SK-N-SH (cell line): ENCODE results near the gene MN1. TPM values are rescaled to one million over a fixed set of nuclear protein-coding genes. Genes with fewer than 3 reads are reported as not detected.

Experiments used
- CTCF ChIA-PET: fragments of 300-600, 350-600 bp; formaldehyde crosslinking; extraction: SDS; loops from one replicate; lab custom pipeline; 2021; lab: Yijun Ruan, JAX
- POLR2A ChIA-PET: fragments of 350-600 bp; sonication (Branson Sonifier 250); formaldehyde crosslinking; extraction: SDS; loops from one replicate; lab custom pipeline; 2020; ENCODE audit warnings: antibody characterized with exemption, inconsistent platforms; lab: Yijun Ruan, JAX
- DNase-seq: peaks from one replicate; pipeline ENCODE4 v3.0.0; 2012
- H2AFZ ChIP-seq: fragments of 200-600 bp; sonication (generic); 2 replicates; pipeline ENCODE4 v1.8.1; 2016; ENCODE audit warnings: antibody characterized with exemption, mild to moderate bottlenecking, low read depth
- H3F3A ChIP-seq: fragments of 200-600 bp; sonication (generic); replicated peaks from 2 replicates; pipeline ENCODE3; 2016; ENCODE audit warnings: antibody characterized with exemption, mild to moderate bottlenecking; ENCODE audit not compliant: insufficient read depth
- H3K27ac ChIP-seq, 2 experiments: fragments of 200-500 bp in 1 of 2; fragments of 200-600 bp in 1 of 2; sonication (Bioruptor generic) in 1 of 2; sonication (generic), shearing (Covaris generic) in 1 of 2; 2 replicates each; pipeline versions ENCODE4 v1.5.1 to v1.6.1; 2014 to 2016; ENCODE audit warnings: low read depth in 2 of 2, inconsistent platforms in 1 of 2, low read length in 1 of 2, mild to moderate bottlenecking in 1 of 2, mixed read lengths in 1 of 2
- H3K27me3 ChIP-seq: fragments of 200-600 bp; sonication (generic), shearing (Covaris generic); 2 replicates; pipeline ENCODE4 v1.6.1; 2016; ENCODE audit warnings: mixed run types; ENCODE audit not compliant: insufficient read depth
- H3K36me3 ChIP-seq, 2 experiments: fragments of 200-500 bp in 1 of 2; fragments of 200-600 bp in 1 of 2; sonication (Bioruptor generic) in 1 of 2; sonication (generic) in 1 of 2; replicated peaks in 1 of 2; 2 replicates each; pipeline versions ENCODE3 to v1.5.1; 2014 to 2016; ENCODE audit warnings: low read length in 1 of 2, mild to moderate bottlenecking in 1 of 2; ENCODE audit not compliant: insufficient read depth in 2 of 2, control insufficient read depth in 1 of 2
- H3K4me1 ChIP-seq, 2 experiments: fragments of 200-500 bp in 1 of 2; fragments of 200-600 bp in 1 of 2; sonication (Bioruptor generic) in 1 of 2; sonication (generic), shearing (Covaris generic) in 1 of 2; 2 replicates each; pipeline versions ENCODE4 v1.5.1 to v1.6.1; 2014 to 2016; ENCODE audit warnings: low read depth in 1 of 2, low read length in 1 of 2, mixed run types in 1 of 2; ENCODE audit not compliant: insufficient read depth in 2 of 2, control insufficient read depth in 1 of 2
- H3K4me2 ChIP-seq: fragments of 200-600 bp; sonication (generic), shearing (Covaris generic); 2 replicates; pipeline ENCODE4 v1.6.1; 2017; ENCODE audit warnings: mixed run types
- H3K4me3 ChIP-seq, 2 experiments: fragments of 200-500 bp in 1 of 2; fragments of 200-600 bp in 1 of 2; sonication (Bioruptor generic) in 1 of 2; sonication (generic), shearing (Covaris generic) in 1 of 2; 2 replicates each; pipeline versions ENCODE4 v1.5.1 to v1.8.1; 2014 to 2016; ENCODE audit warnings: low read depth in 2 of 2, inconsistent platforms in 1 of 2, low read length in 1 of 2, mild to moderate bottlenecking in 1 of 2, mixed read lengths in 1 of 2, moderate library complexity in 1 of 2
- H3K79me2 ChIP-seq: fragments of 200-600 bp; sonication (generic); 2 replicates; pipeline ENCODE4 v1.8.1; 2017; ENCODE audit warnings: mild to moderate bottlenecking; ENCODE audit not compliant: insufficient read depth
- H3K9ac ChIP-seq: fragments of 200-600 bp; sonication (generic); 2 replicates; pipeline ENCODE4 v1.6.1; 2017; ENCODE audit warnings: mixed run types
- H3K9me2 ChIP-seq: fragments of 200-600 bp; sonication (generic); 2 replicates; pipeline ENCODE4 v1.6.1; 2017; ENCODE audit warnings: mixed run types
- H3K9me3 ChIP-seq: fragments of 200-600 bp; sonication (generic); 2 replicates; pipeline ENCODE4 v1.6.1; 2017; ENCODE audit warnings: mixed run types, mild to moderate bottlenecking, moderate library complexity
- H4K20me1 ChIP-seq: fragments of 200-600 bp; sonication (generic); 2 replicates; pipeline ENCODE4 v1.6.1; 2017; ENCODE audit warnings: mild to moderate bottlenecking, mixed run types; ENCODE audit not compliant: insufficient read depth
- ELF1 ChIP-seq: IDR thresholded peaks from 2 replicates; pipeline ENCODE4 v1.4.0; 2012
- EP300 ChIP-seq, 2 experiments: IDR thresholded peaks; 2 replicates each; pipeline versions ENCODE4 v1.4.0 to v1.6.1; 2012; ENCODE audit warnings: borderline replicate concordance in 1 of 2, low read depth in 1 of 2, low read length in 1 of 2
- EZH2phosphoT487 ChIP-seq: fragments of 200-600 bp; sonication (generic); IDR thresholded peaks from 2 replicates; pipeline ENCODE4 v1.6.1; 2017; ENCODE audit warnings: low read depth, mixed run types, mild to moderate bottlenecking, antibody characterized with exemption, moderate library complexity, borderline replicate concordance
- FOSL2 ChIP-seq: IDR thresholded peaks from 2 replicates; pipeline ENCODE4 v1.4.0; 2012; ENCODE audit warnings: low read depth, mild to moderate bottlenecking, moderate library complexity, borderline replicate concordance
- FOXJ3 ChIP-seq: sonication (generic); formaldehyde crosslinking; IDR thresholded peaks from 2 replicates; pipeline ENCODE4 v1.5.1; 2020; ENCODE audit warnings: mild to moderate bottlenecking, missing genetic modification reagents
- FOXM1 ChIP-seq: IDR thresholded peaks from 2 replicates; pipeline ENCODE4 v1.4.0; 2012; ENCODE audit warnings: low read depth, mild to moderate bottlenecking
- IRF3 ChIP-seq: fragments of 150-350 bp; IDR thresholded peaks from 2 replicates; pipeline ENCODE4 v1.6.1; 2016; ENCODE audit warnings: mild to moderate bottlenecking, low read depth, low read length
- JUND ChIP-seq: IDR thresholded peaks from 2 replicates; pipeline ENCODE4 v1.4.0; 2012
- MXI1 ChIP-seq: IDR thresholded peaks from 2 replicates; pipeline ENCODE4 v1.6.1; 2012; ENCODE audit warnings: mild to moderate bottlenecking, low read depth, low read length, improper control_type of control experiment
- NRF1 ChIP-seq: IDR thresholded peaks from 2 replicates; pipeline ENCODE4 v1.6.1; 2012; ENCODE audit warnings: low read depth, mild to moderate bottlenecking, low read length
- RAD21 ChIP-seq: IDR thresholded peaks from 2 replicates; pipeline ENCODE4 v1.6.1; 2012; ENCODE audit warnings: mild to moderate bottlenecking, low read length
- RCOR1 ChIP-seq: fragments of 150-350 bp; IDR thresholded peaks from 2 replicates; pipeline ENCODE4 v1.6.1; 2017; ENCODE audit warnings: antibody characterized with exemption, low read length
- RFX5 ChIP-seq: IDR thresholded peaks from 2 replicates; pipeline ENCODE4 v1.6.1; 2012; ENCODE audit warnings: mild to moderate bottlenecking, improper control_type of control experiment, low read length
- RXRA ChIP-seq: IDR thresholded peaks from 2 replicates; pipeline ENCODE4 v1.4.0; 2012; ENCODE audit warnings: low read depth, mild to moderate bottlenecking, borderline replicate concordance
- SIN3A ChIP-seq: IDR thresholded peaks from 2 replicates; pipeline ENCODE4 v1.6.1; 2012; ENCODE audit warnings: low read depth, mild to moderate bottlenecking, low read length, moderate library complexity, borderline replicate concordance
- SMC3 ChIP-seq: IDR thresholded peaks from 2 replicates; pipeline ENCODE4 v1.6.1; 2012; ENCODE audit warnings: low read depth, low read length, improper control_type of control experiment
- TCF12 ChIP-seq: IDR thresholded peaks from 2 replicates; pipeline ENCODE4 v1.4.0; 2012
- YY1 ChIP-seq: IDR thresholded peaks from 2 replicates; pipeline ENCODE4 v1.4.0; 2012; ENCODE audit warnings: low read depth, mild to moderate bottlenecking
- WGBS: methylation state at CpG from one replicate; pipeline ENCODE4 v1.1.6; 2017; ENCODE audit warnings: low lambda C conversion rate; 5-methylcytosine and 5-hydroxymethylcytosine counted together
- polyA plus RNA-seq, 3 experiments: library from polyadenylated mRNA; depleted of rRNA; stranded (reverse); fragments of >200 nt; gene quantifications; 2 replicates each; pipeline ENCODE4 v1.2.3, GENCODE V29; 2012
- TF ChIP-seq, protein P1 (sequence below): fragments of 200-600 bp; sonication (generic); IDR thresholded peaks from 2 replicates; pipeline ENCODE4 v1.6.1; 2017; ENCODE audit warnings: antibody characterized with exemption, mild to moderate bottlenecking, moderate library complexity
- TF ChIP-seq, protein P2 (sequence below): IDR thresholded peaks from 2 replicates; pipeline ENCODE4; 2012

Gene MN1
- polyA plus RNA-seq, 1 of the 3 experiments (the other 2 are of a cell fraction), result 0.20 TPM

- TF ChIP-seq RCOR1, result no peak
- no peak for TF ChIP-seq YY1
- no peak for TF ChIP-seq EP300 (IDR thresholded peaks at IDR 0.05; ENCODE audit: borderline replicate concordance in 1 of 2, low read depth in 1 of 2, low read length in 1 of 2)
- TF ChIP-seq SIN3A, result no peak
- no peak for TF ChIP-seq FOSL2
- TF ChIP-seq, protein P1, sequence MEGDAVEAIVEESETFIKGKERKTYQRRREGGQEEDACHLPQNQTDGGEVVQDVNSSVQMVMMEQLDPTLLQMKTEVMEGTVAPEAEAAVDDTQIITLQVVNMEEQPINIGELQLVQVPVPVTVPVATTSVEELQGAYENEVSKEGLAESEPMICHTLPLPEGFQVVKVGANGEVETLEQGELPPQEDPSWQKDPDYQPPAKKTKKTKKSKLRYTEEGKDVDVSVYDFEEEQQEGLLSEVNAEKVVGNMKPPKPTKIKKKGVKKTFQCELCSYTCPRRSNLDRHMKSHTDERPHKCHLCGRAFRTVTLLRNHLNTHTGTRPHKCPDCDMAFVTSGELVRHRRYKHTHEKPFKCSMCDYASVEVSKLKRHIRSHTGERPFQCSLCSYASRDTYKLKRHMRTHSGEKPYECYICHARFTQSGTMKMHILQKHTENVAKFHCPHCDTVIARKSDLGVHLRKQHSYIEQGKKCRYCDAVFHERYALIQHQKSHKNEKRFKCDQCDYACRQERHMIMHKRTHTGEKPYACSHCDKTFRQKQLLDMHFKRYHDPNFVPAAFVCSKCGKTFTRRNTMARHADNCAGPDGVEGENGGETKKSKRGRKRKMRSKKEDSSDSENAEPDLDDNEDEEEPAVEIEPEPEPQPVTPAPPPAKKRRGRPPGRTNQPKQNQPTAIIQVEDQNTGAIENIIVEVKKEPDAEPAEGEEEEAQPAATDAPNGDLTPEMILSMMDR, result no peak
- TF ChIP-seq, protein P2, sequence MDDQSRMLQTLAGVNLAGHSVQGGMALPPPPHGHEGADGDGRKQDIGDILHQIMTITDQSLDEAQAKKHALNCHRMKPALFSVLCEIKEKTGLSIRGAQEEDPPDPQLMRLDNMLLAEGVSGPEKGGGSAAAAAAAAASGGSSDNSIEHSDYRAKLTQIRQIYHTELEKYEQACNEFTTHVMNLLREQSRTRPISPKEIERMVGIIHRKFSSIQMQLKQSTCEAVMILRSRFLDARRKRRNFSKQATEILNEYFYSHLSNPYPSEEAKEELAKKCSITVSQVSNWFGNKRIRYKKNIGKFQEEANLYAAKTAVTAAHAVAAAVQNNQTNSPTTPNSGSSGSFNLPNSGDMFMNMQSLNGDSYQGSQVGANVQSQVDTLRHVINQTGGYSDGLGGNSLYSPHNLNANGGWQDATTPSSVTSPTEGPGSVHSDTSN, result no peak
- TF ChIP-seq, all 33 proteins: peak for 0
Measured at GRCh38 chr22:27716074-27716473, 85.5 kb downstream of the MN1 start (continued).

DNA sequence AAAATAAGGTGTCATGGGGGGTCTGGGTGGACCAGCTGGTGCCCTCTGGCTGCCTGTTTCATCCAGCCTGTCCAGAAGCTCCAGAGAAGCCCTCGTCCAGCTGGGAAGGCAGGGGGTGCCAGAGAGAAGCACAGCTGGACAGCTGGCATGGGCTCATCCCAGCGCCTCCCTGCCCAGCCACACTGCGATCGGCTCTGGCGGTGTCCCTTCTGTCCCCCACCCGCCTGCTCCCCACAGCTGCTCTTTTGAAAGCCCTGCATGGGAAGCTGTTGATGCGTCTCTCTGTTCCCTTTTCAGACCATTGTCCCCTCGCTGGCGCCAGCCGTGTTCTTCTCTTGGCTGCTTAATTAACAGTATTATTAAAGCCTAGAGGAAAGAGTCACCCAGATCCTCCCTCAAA is 86.5 kb downstream of the MN1 start:
- H3K4me3 ChIP-seq, result no peak overlapping the region
- no peak overlapping the region for H2AFZ ChIP-seq
- DNase-seq, result peak; percentile 71
- ChIA-PET POLR2A (no interaction called here), CTCF (interaction anchor here (0.9 to 1.3 kb wide), 4 partner anchors 8 to 127 kb away, joined by 3 to 4 read pairs (median 4); no protein-coding TSS in a partner anchor)
- H3F3A ChIP-seq, result no peaks in the 10 kb centered on the region
- no peaks in the 10 kb centered on the region for H3K79me2 ChIP-seq
- 76% methylated on average over 5 of the region's 10 CpGs for WGBS
- no peak overlapping the region; a peak in 1 of 4 replicates for H3K27ac ChIP-seq
- H4K20me1 ChIP-seq, result no peaks in the 10 kb centered on the region
- H3K9me2 ChIP-seq, result no peaks in the 10 kb centered on the region
- H3K9ac ChIP-seq, result no peak overlapping the region
- TF ChIP-seq RCOR1 (no peak), EZH2phosphoT487 (no peak), RAD21 (peak; percentile 54), ELF1 (no peak), RFX5 (no peak), FOXM1 (no peak), SMC3 (peak; percentile 36; the same call in 1 of the 2 replicates), TCF12 (no peak), MXI1 (no peak), FOXJ3 (CRISPR knock-in tag) (no peak)
- no peaks in the 10 kb centered on the region for H3K27me3 ChIP-seq
- H3K9me3 ChIP-seq, result no peaks in the 10 kb centered on the region
- H3K36me3 ChIP-seq, result no peaks in the 10 kb centered on the region
- H3K4me2 ChIP-seq, result no peak overlapping the region
- H3K4me1 ChIP-seq, result peaks cover 11 to 16% of the 10 kb centered on the region in 2 experiments; a peak in 1 of 4 replicates

GRCh38 chr22:27714068-27714467 is 87.5 kb downstream of the MN1 start:
- no peaks in the 10 kb centered on the region for H3K27me3 ChIP-seq
- H3K9me2 ChIP-seq, result no peaks in the 10 kb centered on the region
- CTCF ChIA-PET, result no interaction called here
- no peaks in the 10 kb centered on the region for H4K20me1 ChIP-seq
- no peaks in the 10 kb centered on the region for H3K36me3 ChIP-seq
- H3K4me2 ChIP-seq, result no peak overlapping the region
- no peaks in the 10 kb centered on the region for H3K9me3 ChIP-seq
- POLR2A ChIA-PET, result no interaction called here
- DNase-seq, result no peak
- WGBS, result 81% methylated on average over 6 of the region's 6 CpGs
- no peaks in the 10 kb centered on the region for H3K79me2 ChIP-seq
- H3F3A ChIP-seq, result no peaks in the 10 kb centered on the region
- no peak overlapping the region for H3K27ac ChIP-seq
- H3K4me3 ChIP-seq, result no peak overlapping the region
- peaks cover 11 to 16% of the 10 kb centered on the region in 2 experiments; a peak in 1 of 4 replicates for H3K4me1 ChIP-seq
- H3K9ac ChIP-seq, result no peak overlapping the region
- H2AFZ ChIP-seq, result no peak overlapping the region
- TF ChIP-seq IRF3, result no peak
- no peak for TF ChIP-seq NRF1
- TF ChIP-seq JUND, result no peak
- no peak for TF ChIP-seq FOXJ3 (CRISPR knock-in tag)
- TF ChIP-seq FOXM1, result no peak
- TF ChIP-seq, protein P2, result no peak
- TF ChIP-seq, protein P1, result no peak
- no peak for TF ChIP-seq EP300 (IDR thresholded peaks at IDR 0.05; ENCODE audit: borderline replicate concordance in 1 of 2, low read depth in 1 of 2, low read length in 1 of 2)
- no peak for TF ChIP-seq RXRA
